Loucy (cell line): ENCODE measurements around the gene CCDC137.

Source experiments
- H2AFZ ChIP-seq: fragments of 200-600 bp; sonication (generic); 2 replicates; pipeline ENCODE4 v1.6.0; 2016; ENCODE audit warnings: antibody characterized with exemption, mild to moderate bottlenecking, low read length, moderate library complexity
- H3F3A ChIP-seq: fragments of 200-600 bp; 2 replicates; pipeline ENCODE4 v1.6.0; 2016; ENCODE audit warnings: antibody characterized with exemption, low read depth, mild to moderate bottlenecking
- H3K27me3 ChIP-seq: fragments of 200-600 bp; sonication (generic); 2 replicates; pipeline ENCODE4 v1.6.1; 2014; ENCODE audit warnings: low read length, mild to moderate bottlenecking; ENCODE audit not compliant: insufficient read depth, poor library complexity, severe bottlenecking
- H3K36me3 ChIP-seq: fragments of 200-600 bp; sonication (generic); 2 replicates; pipeline ENCODE4 v1.6.1; 2016; ENCODE audit warnings: low read length; ENCODE audit not compliant: insufficient read depth
- H3K4me1 ChIP-seq: fragments of 200-600 bp; sonication (generic); 2 replicates; pipeline ENCODE4 v1.5.1; 2014; ENCODE audit warnings: low read length, mild to moderate bottlenecking; ENCODE audit not compliant: insufficient read depth, poor library complexity, severe bottlenecking
- H3K4me2 ChIP-seq: fragments of 200-600 bp; sonication (generic); 2 replicates; pipeline ENCODE4 v1.6.0; 2014; ENCODE audit warnings: antibody characterized with exemption, low read length, low read depth, mild to moderate bottlenecking; ENCODE audit not compliant: poor library complexity, severe bottlenecking
- H3K4me3 ChIP-seq: fragments of 200-600 bp; sonication (generic); 2 replicates; pipeline ENCODE4 v1.5.1; 2014; ENCODE audit warnings: low read length, mild to moderate bottlenecking, mixed read lengths; ENCODE audit not compliant: poor library complexity, severe bottlenecking
- H3K79me2 ChIP-seq: fragments of 200-600 bp; sonication (generic); 2 replicates; pipeline ENCODE4 v1.6.1; 2014; ENCODE audit warnings: low read length; ENCODE audit not compliant: insufficient read depth
- H3K9ac ChIP-seq: fragments of 200-600 bp; sonication (generic); 2 replicates; pipeline ENCODE4 v1.6.0; 2014; ENCODE audit warnings: mild to moderate bottlenecking, low read depth, low read length, moderate library complexity; ENCODE audit not compliant: poor library complexity, severe bottlenecking
- H3K9me2 ChIP-seq: fragments of 200-600 bp; sonication (generic); replicated peaks from 2 replicates; pipeline ENCODE4 v1.6.1; 2016; ENCODE audit warnings: low read depth, low read length, mixed read lengths
- H3K9me3 ChIP-seq: fragments of 200-600 bp; sonication (generic); 2 replicates; pipeline ENCODE4 v1.6.1; 2014; ENCODE audit warnings: mild to moderate bottlenecking, antibody characterized with exemption, low read length, low read depth; ENCODE audit not compliant: insufficient read depth
- H4K20me1 ChIP-seq: fragments of 200-600 bp; sonication (generic); 2 replicates; pipeline ENCODE4 v1.6.0; 2014; ENCODE audit warnings: antibody characterized with exemption, low read length, mild to moderate bottlenecking; ENCODE audit not compliant: insufficient read depth, poor library complexity, severe bottlenecking
- CTCF ChIP-seq: fragments of 200-600 bp; sonication (generic); conservative IDR thresholded peaks from 2 replicates; pipeline ENCODE4 v1.5.1; 2014; ENCODE audit warnings: mild to moderate bottlenecking, antibody characterized with exemption, low read length
- EZH2phosphoT487 ChIP-seq: fragments of 200-600 bp; IDR thresholded peaks from 2 replicates; pipeline ENCODE4 v1.6.1; 2018; ENCODE audit warnings: antibody characterized with exemption, mild to moderate bottlenecking, moderate library complexity, borderline replicate concordance

The CCDC137 gene

GRCh38 chr17:81696218-81696941, 29.8 kb downstream of the CCDC137 start:
- no peaks in the 10 kb centered on the region for H3K9me3 ChIP-seq

GRCh38 chr17:81697261-81698044, 30.9 kb downstream of the CCDC137 start:
- H3K9me2 ChIP-seq = no peaks in the 10 kb centered on the region
- no peaks in the 10 kb centered on the region for H3F3A ChIP-seq
- H3K9me3 ChIP-seq = no peaks in the 10 kb centered on the region
- H3K36me3 ChIP-seq = peaks cover 62% of the 10 kb centered on the region; the same call in 1 of the 2 replicates
- no peaks in the 10 kb centered on the region for H3K27me3 ChIP-seq
- no peak overlapping the region for H3K4me2 ChIP-seq
- peaks cover 12% of the 10 kb centered on the region for H3K4me1 ChIP-seq
- H3K4me3 ChIP-seq = no peak overlapping the region
- H3K79me2 ChIP-seq = peaks cover 38% of the 10 kb centered on the region
- H3K9ac ChIP-seq = no peak overlapping the region
- no peak for TF ChIP-seq CTCF
- TF ChIP-seq EZH2phosphoT487 = no peak
- H2AFZ ChIP-seq = no peak overlapping the region
- H4K20me1 ChIP-seq = peaks cover 22% of the 10 kb centered on the region

More at GRCh38 chr17:81696218-81696941, 29.8 kb downstream of the CCDC137 start:
- Histone ChIP-seq H3K27me3 (no peaks in the 10 kb centered on the region), H3K9me2 (no peaks in the 10 kb centered on the region), H2AFZ (no peak overlapping the region), H3K9ac (no peak overlapping the region), H3F3A (no peaks in the 10 kb centered on the region), H3K79me2 (peaks cover 28% of the 10 kb centered on the region), H3K4me1 (peaks cover 8% of the 10 kb centered on the region), H4K20me1 (peaks cover 11% of the 10 kb centered on the region), H3K36me3 (peaks cover 70% of the 10 kb centered on the region; the same call in 1 of the 2 replicates), H3K4me3 (no peak overlapping the region), H3K4me2 (no peak overlapping the region)
- TF ChIP-seq EZH2phosphoT487 (no peak), CTCF (no peak)

- Histone ChIP-seq H3K36me3 (peaks cover 35% of the 10 kb centered on the region; the same call in 1 of the 2 replicates), H4K20me1 (peaks cover 37% of the 10 kb centered on the region), H3K9me2 (no peaks in the 10 kb centered on the region), H3K27me3 (no peaks in the 10 kb centered on the region), H3K4me3 (peak overlapping the region; percentile 99), H3K79me2 (peaks cover 66% of the 10 kb centered on the region), H3K4me1 (peaks cover 20% of the 10 kb centered on the region), H3K9ac (no peak overlapping the region), H2AFZ (no peak overlapping the region), H3K4me2 (peak overlapping the region; percentile 96), H3F3A (no peaks in the 10 kb centered on the region), H3K9me3 (no peaks in the 10 kb centered on the region)
- TF ChIP-seq EZH2phosphoT487 (no peak), CTCF (no peak)
These were observed 34.1 kb downstream of the CCDC137 start for GRCh38 chr17:81700353-81701287.
